Measurements from ENCODE around the gene SLC16A9.
A peak's percentile ranks its signal among the peaks of the same experiment; 100 is the strongest.

SLC16A9 gene

DNA sequence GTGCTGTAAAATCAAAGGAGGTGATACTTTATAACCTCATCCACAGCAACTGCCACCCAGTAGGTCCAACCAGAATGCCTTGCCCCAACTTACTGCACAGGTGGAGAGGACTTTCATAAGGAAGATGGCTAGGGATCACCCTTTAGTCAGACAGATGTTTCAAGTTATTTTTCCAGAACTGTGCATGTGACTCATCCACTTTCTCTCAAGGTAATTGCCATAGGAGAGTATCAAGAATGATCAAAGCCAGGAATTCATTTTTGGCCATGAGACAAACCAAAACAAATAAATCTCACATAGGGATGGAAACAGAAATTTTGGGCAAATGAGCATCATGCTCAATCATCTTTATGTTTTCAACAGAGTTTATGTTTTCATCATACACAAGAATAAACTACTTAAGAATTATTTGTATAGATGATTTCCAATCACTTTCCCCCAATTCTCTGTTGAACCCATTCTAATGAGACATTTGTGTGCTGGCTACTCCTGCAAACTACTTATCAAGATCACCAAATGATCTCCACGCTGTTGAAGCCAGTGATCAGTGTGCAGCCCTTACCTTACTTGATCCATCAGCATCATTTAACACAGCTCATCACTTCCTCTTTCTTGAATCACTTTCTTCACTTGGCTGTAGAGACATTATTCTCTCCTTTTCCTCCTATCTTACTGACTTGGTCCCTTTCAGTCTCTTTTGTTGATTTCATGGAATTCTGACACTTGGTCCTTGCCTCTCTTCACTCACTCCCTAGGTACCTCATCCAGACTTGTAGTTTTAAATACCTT is 74.0 kb downstream of the SLC16A9 start:
- FAIRE-seq: no peak
- no peak for TF ChIP-seq POLR2A (IDR thresholded peaks at IDR 0.05; ENCODE audit: low read depth, low read length)
- no peak for DNase-seq (ENCODE audit: insufficient read length, low spot score)

DNA sequence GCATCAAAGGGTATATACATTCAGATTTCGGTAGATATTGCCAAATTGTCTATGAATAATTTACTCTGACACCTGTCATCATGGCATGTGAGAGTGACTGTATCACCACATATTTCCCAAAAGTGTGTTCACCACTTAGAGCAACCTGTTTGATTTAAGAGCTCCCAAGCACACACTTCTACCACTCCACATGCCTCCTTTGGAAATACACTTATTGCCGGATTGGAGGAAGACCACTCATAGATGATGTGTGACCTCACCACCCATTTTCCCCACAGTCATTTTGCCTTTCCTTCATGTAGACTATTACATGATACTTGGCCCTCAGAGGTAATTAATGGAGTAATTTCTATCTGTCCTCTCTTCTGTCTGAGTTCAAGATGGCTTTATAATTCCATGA is 75.5 kb downstream of the SLC16A9 start:
- FAIRE-seq (no peak), DNase-seq (ENCODE audit: insufficient read length, low spot score) (no peak)
- TF ChIP-seq POLR2A (IDR thresholded peaks at IDR 0.05; ENCODE audit: low read depth, low read length): no peak

DNA sequence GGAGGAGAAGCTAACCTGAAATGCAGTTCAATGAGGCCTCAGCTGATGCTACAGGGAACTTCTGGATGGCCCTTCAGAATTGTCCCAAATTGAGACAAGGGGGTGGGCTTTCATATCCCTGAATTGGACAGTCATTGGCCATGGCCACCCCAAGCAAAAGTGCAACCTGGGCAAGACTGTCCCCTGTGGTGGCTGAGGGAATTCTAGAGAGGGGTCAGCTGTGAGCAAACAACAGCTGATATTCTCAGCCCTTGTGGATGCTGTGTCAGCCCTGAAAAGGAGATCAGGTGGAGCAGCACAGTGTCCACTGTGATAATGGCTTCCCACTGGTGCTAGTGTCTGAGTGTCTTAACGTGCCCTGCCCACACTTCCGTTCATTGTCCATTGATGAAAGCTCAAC is 76.6 kb downstream of the SLC16A9 start:
- no peak for TF ChIP-seq POLR2A (IDR thresholded peaks at IDR 0.05; ENCODE audit: low read depth, low read length)
- no peak for FAIRE-seq
- DNase-seq (ENCODE audit: insufficient read length, low spot score): no peak

DNA sequence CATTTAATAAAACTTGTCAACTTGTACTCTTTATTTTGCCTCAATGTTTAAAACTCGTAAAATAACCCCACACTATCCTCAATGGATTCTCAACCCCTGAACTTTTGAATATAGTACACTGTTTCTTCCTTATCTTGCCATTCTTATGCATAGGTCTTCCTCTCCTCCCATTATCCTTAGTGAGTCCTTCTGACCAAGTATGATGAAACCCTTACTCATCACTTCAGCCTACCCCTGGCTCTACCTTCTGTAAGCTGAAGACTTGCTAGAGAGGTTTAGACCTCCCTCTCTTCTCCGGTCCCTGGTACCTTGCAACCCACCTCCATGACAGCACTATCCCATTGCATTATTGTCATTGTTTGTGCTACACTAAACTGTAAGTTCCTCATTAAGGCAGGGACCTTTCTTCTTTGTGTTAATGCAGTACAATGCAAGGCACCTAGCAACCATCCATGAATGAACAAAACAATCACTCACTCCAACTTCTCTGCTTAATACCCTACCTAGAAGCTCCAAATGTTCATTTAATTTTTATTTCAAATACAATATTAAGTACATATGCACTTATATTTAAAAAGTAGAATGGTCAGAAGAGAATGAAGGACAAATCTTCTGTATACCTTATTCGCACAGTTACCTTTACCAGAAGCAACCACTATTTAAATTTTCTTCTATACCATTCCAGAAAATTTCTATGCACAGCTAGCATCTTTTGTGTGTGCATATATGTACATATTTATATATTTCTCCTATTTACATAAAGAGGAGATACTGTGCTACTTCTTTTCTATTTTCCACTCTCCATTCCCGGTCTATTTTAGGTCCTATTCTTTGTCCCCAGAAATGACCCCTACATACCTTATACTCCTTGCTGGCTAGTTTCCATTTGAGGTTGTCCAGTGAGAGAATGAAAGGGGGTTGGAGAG is 77.5 kb downstream of the SLC16A9 start:
- DNase-seq (ENCODE audit: insufficient read length, low spot score) (no peak), FAIRE-seq (no peak)
- TF ChIP-seq POLR2A (IDR thresholded peaks at IDR 0.05; ENCODE audit: low read depth, low read length): no peak

DNA sequence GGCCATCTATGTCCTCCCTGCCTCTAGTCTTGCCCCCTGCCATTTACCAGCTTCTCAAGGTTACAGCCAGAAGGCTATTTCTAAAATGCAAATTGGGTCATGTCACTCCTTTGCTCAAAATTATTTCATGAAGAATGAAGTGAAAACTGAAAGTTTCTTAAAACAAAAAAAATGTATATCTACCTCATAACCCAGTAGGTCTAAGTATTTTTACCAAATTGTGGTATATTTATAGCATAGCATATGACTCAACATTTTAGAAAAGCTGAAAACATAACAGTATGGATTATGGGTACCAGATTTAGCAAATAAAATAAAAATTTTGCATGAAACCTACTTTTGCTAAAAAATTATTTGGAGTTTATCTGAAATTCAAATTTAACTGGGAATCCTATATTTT is 78.4 kb downstream of the SLC16A9 start:
- DNase-seq (ENCODE audit: insufficient read length, low spot score) (no peak), FAIRE-seq (no peak)
- no peak for TF ChIP-seq POLR2A (IDR thresholded peaks at IDR 0.05; ENCODE audit: low read depth, low read length)

DNA sequence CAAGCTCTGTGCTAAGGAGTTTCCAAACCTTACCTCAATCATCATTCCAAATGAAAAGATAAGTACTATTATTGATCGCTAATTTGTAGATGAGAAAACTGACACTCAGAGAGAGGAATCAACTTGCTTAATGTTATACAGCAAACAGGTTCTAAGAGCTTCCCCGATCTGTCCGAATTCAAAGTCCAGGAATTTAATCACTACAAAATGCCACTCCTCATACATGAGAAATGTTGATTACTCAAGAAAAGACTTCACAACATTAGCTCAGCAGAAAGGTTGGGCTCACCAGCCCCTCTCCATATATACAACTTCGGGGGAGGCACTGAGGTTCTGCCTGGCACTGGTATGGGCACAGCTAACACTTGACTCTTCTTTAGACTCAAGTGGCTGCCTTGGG is 80.7 kb downstream of the SLC16A9 start:
- no peak for TF ChIP-seq POLR2A (IDR thresholded peaks at IDR 0.05; ENCODE audit: low read depth, low read length)
- FAIRE-seq (no peak), DNase-seq (ENCODE audit: insufficient read length, low spot score) (no peak)

DNA sequence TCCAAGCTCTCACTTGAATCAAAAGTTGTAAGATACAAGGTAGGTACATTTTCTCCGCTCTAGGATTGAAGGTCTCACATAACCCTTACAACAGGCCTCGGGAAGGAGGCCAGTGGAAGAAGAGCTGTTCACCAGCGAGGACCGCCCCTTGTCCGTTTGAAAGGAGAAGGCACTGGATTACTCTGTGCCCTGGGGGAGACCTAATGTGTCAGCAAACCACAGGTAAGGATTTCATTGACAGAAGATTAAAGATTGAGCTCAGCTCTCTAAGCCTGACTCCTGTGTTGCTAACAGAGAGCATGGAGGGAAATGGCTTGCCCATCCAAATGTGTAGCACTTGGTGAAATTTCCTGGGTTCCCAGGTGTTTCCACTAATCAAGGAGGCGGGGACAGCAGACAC is 81.2 kb downstream of the SLC16A9 start:
- DNase-seq (ENCODE audit: insufficient read length, low spot score): no peak
- no peak for TF ChIP-seq POLR2A (IDR thresholded peaks at IDR 0.05; ENCODE audit: low read depth, low read length)
- FAIRE-seq: no peak

DNA sequence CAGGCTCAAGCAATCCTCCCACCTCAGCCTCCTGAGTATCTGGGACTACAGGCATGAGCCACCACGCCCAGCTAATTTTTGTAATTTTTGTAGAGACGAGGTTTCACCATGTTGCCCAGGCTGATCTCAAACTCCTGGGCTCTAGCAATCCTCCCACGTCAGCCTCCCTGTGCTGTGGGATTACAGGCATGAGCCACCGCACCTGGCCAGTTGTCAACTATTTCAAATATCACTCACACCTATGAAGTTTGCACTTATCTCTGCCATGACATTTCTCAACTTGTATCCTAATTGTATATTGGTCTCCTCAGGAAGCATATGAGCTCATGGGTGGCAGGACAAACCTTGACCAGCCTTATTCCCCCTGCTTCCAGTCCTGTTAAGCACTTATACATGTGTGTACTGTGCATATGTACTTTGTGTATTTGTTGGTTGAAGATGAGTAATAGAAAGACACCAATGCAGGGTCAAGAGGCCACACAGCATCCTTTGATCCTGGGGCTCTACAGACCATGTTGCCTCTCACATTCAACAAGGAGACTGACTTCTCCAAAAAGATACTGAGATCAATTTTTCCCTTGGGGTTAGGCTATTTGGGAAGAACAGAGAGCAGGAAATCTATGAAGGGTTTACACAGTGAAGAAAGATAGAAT is 82.2 kb downstream of the SLC16A9 start:
- DNase-seq (ENCODE audit: insufficient read length, low spot score): no peak
- no peak for FAIRE-seq
- TF ChIP-seq POLR2A (IDR thresholded peaks at IDR 0.05; ENCODE audit: low read depth, low read length): no peak

DNA sequence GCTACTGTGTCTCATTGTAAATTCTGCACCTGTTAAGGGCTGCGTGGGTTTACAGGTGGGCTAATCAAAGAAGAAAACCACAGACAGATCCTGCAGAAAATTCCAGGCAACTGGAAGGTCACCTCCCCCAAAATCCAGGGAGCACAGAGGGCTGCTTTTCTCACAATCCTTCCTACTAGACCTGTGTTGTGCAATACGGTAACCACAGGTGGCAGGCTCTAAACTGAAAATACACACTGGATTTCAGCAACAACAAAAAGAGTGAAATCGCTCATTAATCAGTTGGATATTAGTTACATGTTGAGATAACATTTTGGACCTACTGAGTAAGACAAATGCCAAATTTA is 83.2 kb downstream of the SLC16A9 start:
- FAIRE-seq: no peak
- no peak for TF ChIP-seq POLR2A (IDR thresholded peaks at IDR 0.05; ENCODE audit: low read depth, low read length)
- no peak for DNase-seq (ENCODE audit: insufficient read length, low spot score)

DNA sequence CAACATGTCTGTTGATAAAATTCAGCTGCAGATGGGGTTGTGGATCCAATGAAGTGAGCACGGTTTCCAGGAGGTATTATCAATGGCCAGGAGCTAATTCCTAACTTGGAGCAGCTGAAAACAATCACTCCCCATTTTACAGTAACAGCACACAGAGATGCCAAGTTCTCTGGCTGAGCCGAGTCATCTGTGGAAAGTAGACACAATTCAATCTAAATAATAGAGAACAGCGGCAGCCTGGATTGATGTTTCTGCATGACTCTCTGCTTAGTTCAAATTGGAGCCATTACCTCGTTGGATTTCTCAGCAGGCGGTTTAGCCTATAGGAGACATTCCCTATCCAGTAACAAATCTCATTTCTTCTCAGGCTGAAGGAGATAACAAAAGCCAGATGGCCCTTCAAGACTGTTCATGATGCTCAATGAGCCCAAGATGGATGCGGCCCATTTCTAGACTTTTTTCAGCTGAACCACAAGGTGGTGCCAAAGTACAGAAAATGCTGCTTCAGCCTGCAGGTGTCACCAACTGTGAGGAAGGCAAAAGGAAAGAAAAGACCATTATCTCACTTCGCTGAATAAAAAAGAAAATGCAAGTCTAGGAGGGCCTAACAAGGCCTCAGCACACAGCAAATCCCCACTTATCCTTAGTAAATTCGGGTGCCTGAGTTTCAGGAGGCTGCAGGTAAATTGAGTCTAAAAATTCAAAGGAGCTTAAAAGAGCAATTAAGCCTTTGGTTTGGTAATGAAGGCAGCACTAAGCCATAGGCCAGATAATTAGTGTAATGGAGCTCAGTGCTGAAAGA is 83.7 kb downstream of the SLC16A9 start:
- no peak for TF ChIP-seq POLR2A (IDR thresholded peaks at IDR 0.05; ENCODE audit: low read depth, low read length)
- peak; percentile 52 for DNase-seq (ENCODE audit: insufficient read length, low spot score)
- peak; percentile 84 for FAIRE-seq

DNA sequence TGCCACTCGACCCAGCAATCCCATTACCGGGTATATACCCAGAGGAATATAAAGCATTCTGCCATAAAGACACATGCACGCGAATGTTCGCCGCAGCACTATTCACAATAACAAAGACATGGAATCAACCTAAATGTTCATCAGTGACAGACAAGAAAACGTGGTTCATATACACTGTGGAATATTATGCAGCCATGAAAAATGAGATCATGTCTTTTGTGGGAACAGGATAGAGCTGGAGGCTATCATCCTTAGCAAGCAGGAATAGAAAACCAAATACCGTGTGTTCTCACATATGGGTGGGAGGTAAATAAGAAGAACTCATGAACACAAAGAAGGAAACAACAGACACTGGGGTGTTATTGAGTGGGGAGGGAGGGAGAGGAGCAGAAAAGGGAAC is 84.7 kb downstream of the SLC16A9 start:
- no peak for TF ChIP-seq POLR2A (IDR thresholded peaks at IDR 0.05; ENCODE audit: low read depth, low read length)
- FAIRE-seq (no peak), DNase-seq (ENCODE audit: insufficient read length, low spot score) (no peak)

DNA sequence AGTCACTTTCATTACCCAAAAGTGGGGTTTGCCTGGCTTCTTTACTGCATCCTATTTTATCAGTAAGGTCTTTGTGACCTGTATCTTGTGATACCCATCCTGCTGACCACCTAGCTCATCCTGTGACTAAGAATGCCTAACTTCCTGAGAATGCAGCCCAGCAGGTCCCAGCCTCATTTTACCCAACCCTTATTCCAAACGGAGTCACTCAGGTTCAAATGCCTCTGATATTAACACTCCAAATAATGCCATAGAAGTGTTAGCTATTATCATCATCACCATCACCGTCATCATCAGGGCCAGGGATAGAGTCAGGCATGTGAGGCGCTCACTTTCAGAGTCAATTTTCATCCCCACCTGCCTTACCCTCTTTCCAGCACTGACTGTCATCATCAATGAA is 85.5 kb downstream of the SLC16A9 start:
- TF ChIP-seq POLR2A (IDR thresholded peaks at IDR 0.05; ENCODE audit: low read depth, low read length): no peak
- no peak for FAIRE-seq
- no peak for DNase-seq (ENCODE audit: insufficient read length, low spot score)
